GM12864 (cell line): ENCODE measurements around the gene TPO.

Source experiments
- DNase-seq: peaks from one replicate; pipeline ENCODE4 v3.0.0-alpha.2; 2011; ENCODE audit warnings: low read depth
- H3K4me3 ChIP-seq: 2 replicates; pipeline ENCODE4 v1.5.1; 2011; ENCODE audit warnings: mild to moderate bottlenecking, low read depth, low read length, control low read depth
- TF ChIP-seq, protein P1 (sequence below): IDR thresholded peaks from 2 replicates; pipeline ENCODE4 v1.5.1; 2011; ENCODE audit warnings: low read depth, mild to moderate bottlenecking, moderate library complexity, low read length, control low read depth, inconsistent platforms; ENCODE audit errors: missing control alignments

Gene TPO

DNA sequence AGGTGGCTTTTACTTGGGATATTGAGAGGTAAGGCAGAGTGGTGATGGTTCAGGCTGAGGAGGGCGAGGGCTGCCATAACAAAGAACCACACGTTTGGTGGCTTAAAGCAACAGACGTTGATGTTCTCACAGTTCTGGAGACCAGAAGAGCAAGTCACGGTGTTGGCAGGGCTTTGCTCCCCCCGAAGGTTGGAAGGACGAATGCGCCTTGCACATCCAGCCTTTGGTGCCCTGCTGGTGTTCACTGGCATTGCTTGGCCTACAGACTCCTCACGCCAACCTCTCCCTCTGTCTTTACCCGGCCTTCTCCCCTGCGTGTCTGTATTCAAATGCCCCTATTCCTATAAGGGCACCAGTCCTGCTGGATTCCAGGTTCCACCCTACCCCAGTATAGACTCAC, 125.4 kb downstream of the TPO start:
- TF ChIP-seq, protein P1, sequence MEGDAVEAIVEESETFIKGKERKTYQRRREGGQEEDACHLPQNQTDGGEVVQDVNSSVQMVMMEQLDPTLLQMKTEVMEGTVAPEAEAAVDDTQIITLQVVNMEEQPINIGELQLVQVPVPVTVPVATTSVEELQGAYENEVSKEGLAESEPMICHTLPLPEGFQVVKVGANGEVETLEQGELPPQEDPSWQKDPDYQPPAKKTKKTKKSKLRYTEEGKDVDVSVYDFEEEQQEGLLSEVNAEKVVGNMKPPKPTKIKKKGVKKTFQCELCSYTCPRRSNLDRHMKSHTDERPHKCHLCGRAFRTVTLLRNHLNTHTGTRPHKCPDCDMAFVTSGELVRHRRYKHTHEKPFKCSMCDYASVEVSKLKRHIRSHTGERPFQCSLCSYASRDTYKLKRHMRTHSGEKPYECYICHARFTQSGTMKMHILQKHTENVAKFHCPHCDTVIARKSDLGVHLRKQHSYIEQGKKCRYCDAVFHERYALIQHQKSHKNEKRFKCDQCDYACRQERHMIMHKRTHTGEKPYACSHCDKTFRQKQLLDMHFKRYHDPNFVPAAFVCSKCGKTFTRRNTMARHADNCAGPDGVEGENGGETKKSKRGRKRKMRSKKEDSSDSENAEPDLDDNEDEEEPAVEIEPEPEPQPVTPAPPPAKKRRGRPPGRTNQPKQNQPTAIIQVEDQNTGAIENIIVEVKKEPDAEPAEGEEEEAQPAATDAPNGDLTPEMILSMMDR = peak; percentile 29
- H3K4me3 ChIP-seq = no peak overlapping the region
- DNase-seq = no peak

DNA sequence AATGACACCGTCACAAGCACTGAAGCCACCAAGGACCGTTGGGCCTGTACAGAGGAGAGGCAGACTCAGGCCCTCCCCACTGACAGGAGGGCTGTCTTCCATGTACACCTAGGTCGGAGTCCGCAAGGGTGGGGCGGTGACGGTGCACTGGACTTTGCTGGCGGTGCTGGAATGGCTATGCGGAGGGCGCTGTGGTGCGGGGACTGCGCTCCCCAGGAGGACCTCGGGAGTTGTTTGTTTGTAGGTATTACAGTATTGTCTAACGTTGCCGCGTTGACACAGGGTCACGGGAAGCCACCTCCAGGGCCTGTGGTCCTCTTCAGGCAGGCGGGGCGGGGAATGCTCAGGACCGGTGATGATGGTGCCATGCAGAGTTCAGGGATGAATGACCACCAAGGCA, 126.2 kb downstream of the TPO start:
- TF ChIP-seq, protein P1 = no peak
- DNase-seq = no peak
- H3K4me3 ChIP-seq = no peak overlapping the region

DNA sequence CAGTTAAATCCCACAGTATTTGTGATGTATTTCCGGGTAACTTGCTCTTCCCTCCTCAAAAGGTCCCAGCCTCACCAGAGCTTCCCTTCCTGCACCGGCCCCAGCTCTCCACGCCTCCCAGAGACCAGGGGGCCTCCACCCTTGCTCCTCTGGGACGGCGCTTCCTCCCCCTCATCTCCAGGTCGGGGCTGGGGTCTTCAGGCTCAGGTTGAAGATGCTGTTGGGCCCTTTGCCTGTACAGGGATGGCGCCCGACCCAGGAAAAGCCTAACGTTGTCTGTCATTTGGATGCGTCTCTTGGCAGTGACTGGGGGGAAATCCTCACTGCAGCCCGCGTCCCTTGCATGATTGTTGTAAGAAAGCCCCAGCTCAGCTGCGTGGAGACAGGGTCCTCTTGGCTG, 126.7 kb downstream of the TPO start:
- no peak overlapping the region for H3K4me3 ChIP-seq
- DNase-seq = no peak
- TF ChIP-seq, protein P1 = no peak

DNA sequence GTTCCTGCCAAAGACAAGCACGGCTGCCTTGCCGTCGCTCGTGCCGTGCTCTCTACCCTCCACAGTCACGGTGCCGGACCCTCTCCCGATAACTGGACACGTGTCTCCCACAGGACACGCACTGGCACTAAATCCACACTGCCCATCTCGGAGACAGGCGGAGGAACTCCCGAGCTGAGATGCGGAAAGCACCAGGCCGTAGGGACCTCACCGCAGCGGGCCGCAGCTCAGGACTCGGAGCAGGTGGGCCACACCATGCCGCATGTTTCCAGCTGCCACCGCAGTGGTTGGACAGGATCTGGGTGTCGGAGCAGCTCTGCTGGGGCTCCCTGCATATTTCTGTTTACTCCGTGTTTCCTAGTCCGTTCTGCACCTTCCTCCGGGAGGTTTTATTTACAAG, 127.2 kb downstream of the TPO start:
- H3K4me3 ChIP-seq = no peak overlapping the region
- no peak for DNase-seq
- TF ChIP-seq, protein P1 = no peak

DNA sequence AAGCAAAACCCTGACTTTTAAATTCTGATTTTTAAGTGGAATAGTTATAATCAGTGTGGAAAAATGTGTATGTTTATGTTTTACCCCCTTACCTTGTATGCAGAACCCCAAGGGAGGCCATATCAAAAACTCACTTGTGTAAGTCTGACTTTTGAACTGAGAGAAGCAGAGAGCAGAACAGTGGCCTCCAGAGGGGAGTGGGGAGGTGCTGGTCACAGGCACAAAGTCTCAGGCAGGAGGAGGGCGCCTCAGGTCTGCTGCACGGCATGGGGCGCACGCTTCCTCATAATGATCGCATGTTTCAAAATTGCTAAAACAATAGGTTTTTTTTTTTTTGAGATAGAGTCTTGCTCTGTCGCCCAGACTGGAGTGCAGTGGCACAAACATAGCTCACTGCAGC, 127.8 kb downstream of the TPO start:
- TF ChIP-seq, protein P1 = no peak
- no peak overlapping the region for H3K4me3 ChIP-seq
- no peak for DNase-seq

DNA sequence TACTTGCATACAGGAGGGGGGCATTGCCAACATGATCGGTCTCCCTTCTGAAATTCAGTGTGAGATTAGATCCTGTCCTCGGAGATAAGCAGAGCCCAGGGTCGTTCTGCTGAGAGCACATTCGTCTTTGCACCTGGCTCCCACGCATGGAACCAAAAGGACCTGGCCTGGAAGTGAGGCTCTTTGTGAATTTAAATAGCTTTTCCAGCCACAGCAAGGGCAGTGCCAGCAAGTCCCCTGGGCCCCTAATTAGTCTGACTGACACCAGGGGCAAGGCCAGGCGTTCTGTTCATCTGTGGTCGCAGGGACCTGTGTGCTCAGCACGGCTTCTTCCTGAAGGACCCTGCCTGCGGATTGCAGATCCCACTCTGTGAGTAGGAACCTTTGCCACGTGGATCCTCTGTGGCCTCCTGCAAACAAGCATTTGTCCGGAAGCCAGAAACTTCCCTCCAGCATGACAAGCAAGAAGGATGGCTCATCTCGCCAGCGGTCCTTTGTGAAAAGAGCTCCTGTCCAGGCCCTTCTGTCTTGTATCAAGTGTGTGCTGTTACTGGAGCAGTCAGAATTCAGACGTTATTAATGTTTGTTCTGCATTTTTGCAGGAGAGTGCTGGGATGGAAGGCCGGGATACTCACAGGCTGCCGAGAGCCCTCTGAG, 128.7 kb downstream of the TPO start:
- TF ChIP-seq, protein P1 = no peak
- no peak overlapping the region for H3K4me3 ChIP-seq
- no peak for DNase-seq

DNA sequence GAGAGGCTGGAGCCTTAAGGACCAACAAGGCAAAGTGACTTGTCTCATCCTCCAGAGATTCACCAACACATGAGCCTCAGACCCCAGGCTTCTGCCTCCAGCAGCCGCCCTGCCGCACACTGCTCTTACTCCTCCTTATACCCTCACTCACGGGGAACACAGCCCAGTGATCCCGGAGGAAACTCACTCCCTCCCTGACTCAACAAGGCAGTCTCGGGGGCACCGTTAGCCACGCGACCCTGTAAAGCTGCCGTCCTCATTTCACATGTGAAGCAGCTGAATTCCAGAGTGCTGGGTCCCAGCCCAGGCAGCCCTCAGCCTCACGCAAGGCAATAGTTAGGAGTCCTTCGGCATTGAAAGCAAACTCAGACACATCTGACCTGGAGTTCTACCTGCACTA, 129.7 kb downstream of the TPO start:
- DNase-seq = no peak
- H3K4me3 ChIP-seq = no peak overlapping the region
- TF ChIP-seq, protein P1 = no peak
